Heart left ventricle (tissue), 13 donors: ENCODE measurements around the gene LMAN2L.
"Not testable (repeated sequence)": the region's sequence is repeated elsewhere in the genome, so short reads cannot be mapped to it uniquely, and the experiment has no call there.

ENCODE experiments used
- CTCF ChIP-seq, 12 donors: fragments of 200-600 bp; sonication (generic) in 4 of 12; IDR thresholded peaks; one replicate each; pipeline versions ENCODE4 v1.5.0 to v1.8.0; 2018 to 2022; ENCODE audit warnings: antibody characterized with exemption in 12 of 12, mild to moderate bottlenecking in 5 of 12
- POLR2A ChIP-seq, 2 donors: fragments of 450-650 bp; IDR thresholded peaks; one replicate each; pipeline ENCODE4 v1.6.1; 2017; ENCODE audit warnings: antibody characterized with exemption in 2 of 2, mild to moderate bottlenecking in 2 of 2, moderate library complexity in 2 of 2
- donor health status: ischemic (EF 13 %, LVEDD 7.1; RV severe dilation, severe dysfunction).
- donor health status: DM: no; HTN: yes; CAD: no.
- donor health status: DM: no; HTN: no; CAD: no.
- donor health status: ischemic (EF 25% LVEDD 6.9; RV normal size, moderate dysfunction).
- donor health status: ischemic (EF 25% LVEDD 5.7; RV mildly dilated, moderate dysfunction).
- donor health status: ischemic (EF 35%, LVEDD 5.7; RV mildly dilated, moderate dysfunction).
- donor health status: nonischemic (EF 11% LVEDD 7.7; RV severe dilation, severe dysfunction).
- donor health status: DM: yes; HTN: yes; CAD: no.
- donor health status: PGD.
- donor health status: ischemic (EF 29% LVEDD 5.4; RV normal size, mild dysfunction).
- donor health status: nonischemic (EF 23%, LVEDD 6.1; RV moderate dilation, normal function).

GRCh38 chr2:96665717-96666116 lies 74.1 kb downstream of the LMAN2L start:
- not testable (repeated sequence) for TF ChIP-seq CTCF, POLR2A (IDR thresholded peaks at IDR 0.05)
